Glomerular endothelial cell (primary cell): ENCODE data around the gene ITGB2. TPM values are rescaled to one million over a fixed set of nuclear protein-coding genes. Genes with fewer than 3 reads are reported as not detected.

Experiments used
- DNase-seq: peaks from one replicate; pipeline ENCODE4 v3.0.0-alpha.2; 2011; ENCODE audit warnings: low read depth, low spot score; ENCODE audit errors: extremely low read depth
- total RNA-seq: library from RNA; depleted of rRNA; stranded (reverse); fragments of >200 nt; gene quantifications from 2 replicates; pipeline ENCODE4 v1.2.3, GENCODE V29; 2015

Gene ITGB2
- total RNA-seq, 1 donor from 2014 or later = 0.93 TPM

GRCh38 chr21:44911384-44912157 is 9.1 kb downstream of the ITGB2 start:
- no peak for DNase-seq

GRCh38 chr21:44911068-44911383 is 9.7 kb downstream of the ITGB2 start:
- no peak for DNase-seq

GRCh38 chr21:44910229-44911067 is 10.3 kb downstream of the ITGB2 start:
- no peak for DNase-seq

GRCh38 chr21:44909719-44910118 is 11.0 kb downstream of the ITGB2 start:
- no peak for DNase-seq

GRCh38 chr21:44908908-44909307 is 11.8 kb downstream of the ITGB2 start:
- no peak for DNase-seq

- no peak for DNase-seq
Measured at GRCh38 chr21:44907966-44908895, 12.5 kb downstream of the ITGB2 start.

- DNase-seq = no peak
Measured at GRCh38 chr21:44907225-44907965, 13.3 kb downstream of the ITGB2 start.

- no peak for DNase-seq
Measured at GRCh38 chr21:44905728-44906090, 15.0 kb downstream of the ITGB2 start.

- no peak for DNase-seq
Measured at GRCh38 chr21:44905016-44905727, 15.5 kb downstream of the ITGB2 start.

- no peak for DNase-seq
Measured at GRCh38 chr21:44904141-44904923, 16.4 kb downstream of the ITGB2 start.

GRCh38 chr21:44903689-44904088 is 17.0 kb downstream of the ITGB2 start:
- DNase-seq = no peak

- no peak for DNase-seq
Measured at GRCh38 chr21:44903050-44903685, 17.5 kb downstream of the ITGB2 start.

GRCh38 chr21:44902268-44903049 is 18.2 kb downstream of the ITGB2 start:
- no peak for DNase-seq

GRCh38 chr21:44901391-44902074 is 19.2 kb downstream of the ITGB2 start:
- no peak for DNase-seq

- no peak for DNase-seq
Measured at GRCh38 chr21:44900559-44901251, 20.0 kb downstream of the ITGB2 start.

- DNase-seq = no peak
Measured at GRCh38 chr21:44899768-44900558, 20.7 kb downstream of the ITGB2 start.
